NOMO-1 treated with DMSO at 0.1 percent for 48 hours (cell line): ENCODE results near the gene LRRC74A.

Experiments used
- DNase-seq: peaks from one replicate; lab custom pipeline; 2025; ENCODE audit not compliant: unreplicated experiment; lab: John Stamatoyannopoulos, UW

The LRRC74A gene

DNA sequence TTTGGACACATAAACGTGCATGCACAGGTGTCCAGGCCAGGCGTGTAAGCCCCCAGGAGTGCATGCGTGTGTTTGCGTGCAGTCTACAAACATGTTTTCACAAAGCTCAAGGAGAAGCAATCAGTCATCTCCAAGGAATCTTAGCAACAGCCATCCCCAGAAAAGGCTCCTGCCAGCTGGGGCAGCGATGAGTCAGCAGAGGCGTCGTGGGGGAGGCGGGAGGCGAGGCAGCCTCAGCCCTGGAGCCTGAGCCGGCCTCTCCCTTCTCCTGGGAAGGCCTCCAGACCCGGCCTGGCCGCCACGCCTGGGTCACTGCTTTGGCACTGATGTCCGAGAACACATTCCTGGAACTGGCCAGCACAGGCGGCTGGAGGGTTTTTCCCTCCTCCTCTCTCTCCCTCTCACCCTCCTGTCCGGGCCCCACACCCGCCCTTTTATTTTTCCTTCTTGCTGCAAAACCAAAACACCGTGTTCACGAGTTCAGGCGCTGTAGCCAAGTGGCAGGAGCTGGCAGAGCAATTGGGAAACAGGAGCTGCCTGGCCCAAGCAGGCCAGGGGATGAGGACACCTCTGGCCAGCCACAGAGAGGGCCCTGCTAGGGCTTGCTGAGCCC, 92.7 kb downstream of the LRRC74A start:
- peak; percentile 9 for DNase-seq
